WTC11 (cell line): ENCODE measurements around the gene CD164L2.

ENCODE experiments used
- CREB1 ChIP-seq: sonication (generic); formaldehyde crosslinking; IDR thresholded peaks from 2 replicates; pipeline ENCODE4 v1.8.0; 2023; ENCODE audit warnings: mild to moderate bottlenecking, missing genetic modification reagents
- IRF2 ChIP-seq: sonication (generic); formaldehyde crosslinking; IDR thresholded peaks from 2 replicates; pipeline ENCODE4 v1.8.0; 2022; ENCODE audit warnings: low read depth, missing genetic modification reagents, borderline replicate concordance
- KAT7 ChIP-seq: sonication (generic); formaldehyde crosslinking; IDR thresholded peaks from 2 replicates; pipeline ENCODE4 v1.8.1; 2023; ENCODE audit warnings: missing genetic modification reagents, mild to moderate bottlenecking, borderline replicate concordance
- NR1H2 ChIP-seq: sonication (generic); formaldehyde crosslinking; IDR thresholded peaks from 2 replicates; pipeline ENCODE4 v1.9.0; 2021; ENCODE audit warnings: mild to moderate bottlenecking, moderate library complexity, missing genetic modification reagents
- RELA ChIP-seq: sonication (generic); formaldehyde crosslinking; IDR thresholded peaks from 2 replicates; pipeline ENCODE4 v1.8.1; 2022; ENCODE audit warnings: missing genetic modification reagents, mild to moderate bottlenecking, borderline replicate concordance
- TP53 ChIP-seq: sonication (generic); formaldehyde crosslinking; IDR thresholded peaks from 2 replicates; pipeline ENCODE4 v1.8.1; 2023; ENCODE audit warnings: mild to moderate bottlenecking, missing genetic modification reagents
- USF2 ChIP-seq: sonication (generic); formaldehyde crosslinking; IDR thresholded peaks from 2 replicates; pipeline ENCODE4 v1.8.1; 2023; ENCODE audit warnings: mild to moderate bottlenecking, missing genetic modification reagents, moderate library complexity
- ZNF263 ChIP-seq: sonication (generic); formaldehyde crosslinking; IDR thresholded peaks from 2 replicates; pipeline ENCODE4 v1.8.1; 2022; ENCODE audit warnings: low read depth, mild to moderate bottlenecking, moderate library complexity, missing genetic modification reagents
- TF ChIP-seq, protein P1 (sequence below): fragments of 200-600 bp; IDR thresholded peaks from 2 replicates; pipeline ENCODE4 v1.8.0; 2022; ENCODE audit warnings: antibody characterized with exemption
- TF ChIP-seq, protein P2 (sequence below): sonication (generic); formaldehyde crosslinking; conservative IDR thresholded peaks from 2 replicates; pipeline ENCODE4 v1.8.1; 2023; ENCODE audit warnings: mild to moderate bottlenecking, low read depth, missing genetic modification reagents, moderate library complexity

DNA sequence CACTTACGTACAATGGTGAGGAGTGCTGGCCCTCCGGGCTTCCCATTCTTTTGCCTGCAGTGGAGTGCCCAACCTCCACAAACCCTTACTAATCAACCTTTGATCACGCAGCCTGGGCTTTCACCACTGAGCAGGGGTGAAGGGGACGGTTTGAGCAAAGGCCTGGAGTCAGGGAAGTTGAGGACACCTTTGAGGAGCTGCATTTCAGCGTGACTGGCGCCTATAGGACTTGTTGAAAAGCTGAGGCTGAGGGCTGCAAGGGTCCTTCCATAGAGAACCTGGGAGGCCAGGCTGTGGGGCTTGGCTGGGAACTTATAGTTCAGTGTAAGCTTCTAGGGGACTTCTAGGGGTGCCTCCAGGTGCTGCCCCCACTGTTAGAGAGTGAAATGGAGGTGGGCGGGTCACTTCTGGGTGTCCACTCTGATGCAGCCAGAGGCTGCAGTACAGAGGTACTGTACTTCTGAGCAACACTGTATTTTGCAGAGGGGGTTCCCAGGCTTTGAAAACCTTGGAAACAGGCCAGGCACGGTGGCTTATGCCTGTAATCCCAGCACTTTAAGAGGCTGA is 31.5 kb downstream of the CD164L2 start:
- TF ChIP-seq, protein P1, sequence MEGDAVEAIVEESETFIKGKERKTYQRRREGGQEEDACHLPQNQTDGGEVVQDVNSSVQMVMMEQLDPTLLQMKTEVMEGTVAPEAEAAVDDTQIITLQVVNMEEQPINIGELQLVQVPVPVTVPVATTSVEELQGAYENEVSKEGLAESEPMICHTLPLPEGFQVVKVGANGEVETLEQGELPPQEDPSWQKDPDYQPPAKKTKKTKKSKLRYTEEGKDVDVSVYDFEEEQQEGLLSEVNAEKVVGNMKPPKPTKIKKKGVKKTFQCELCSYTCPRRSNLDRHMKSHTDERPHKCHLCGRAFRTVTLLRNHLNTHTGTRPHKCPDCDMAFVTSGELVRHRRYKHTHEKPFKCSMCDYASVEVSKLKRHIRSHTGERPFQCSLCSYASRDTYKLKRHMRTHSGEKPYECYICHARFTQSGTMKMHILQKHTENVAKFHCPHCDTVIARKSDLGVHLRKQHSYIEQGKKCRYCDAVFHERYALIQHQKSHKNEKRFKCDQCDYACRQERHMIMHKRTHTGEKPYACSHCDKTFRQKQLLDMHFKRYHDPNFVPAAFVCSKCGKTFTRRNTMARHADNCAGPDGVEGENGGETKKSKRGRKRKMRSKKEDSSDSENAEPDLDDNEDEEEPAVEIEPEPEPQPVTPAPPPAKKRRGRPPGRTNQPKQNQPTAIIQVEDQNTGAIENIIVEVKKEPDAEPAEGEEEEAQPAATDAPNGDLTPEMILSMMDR, result no peak
- TF ChIP-seq CREB1 (CRISPR knock-in tag) (no peak), ZNF263 (CRISPR knock-in tag) (no peak), TP53 (CRISPR knock-in tag) (no peak), RELA (CRISPR knock-in tag) (no peak), IRF2 (CRISPR knock-in tag) (no peak), NR1H2 (CRISPR knock-in tag) (no peak), KAT7 (CRISPR knock-in tag) (no peak), USF2 (no peak)
- TF ChIP-seq, protein P2, sequence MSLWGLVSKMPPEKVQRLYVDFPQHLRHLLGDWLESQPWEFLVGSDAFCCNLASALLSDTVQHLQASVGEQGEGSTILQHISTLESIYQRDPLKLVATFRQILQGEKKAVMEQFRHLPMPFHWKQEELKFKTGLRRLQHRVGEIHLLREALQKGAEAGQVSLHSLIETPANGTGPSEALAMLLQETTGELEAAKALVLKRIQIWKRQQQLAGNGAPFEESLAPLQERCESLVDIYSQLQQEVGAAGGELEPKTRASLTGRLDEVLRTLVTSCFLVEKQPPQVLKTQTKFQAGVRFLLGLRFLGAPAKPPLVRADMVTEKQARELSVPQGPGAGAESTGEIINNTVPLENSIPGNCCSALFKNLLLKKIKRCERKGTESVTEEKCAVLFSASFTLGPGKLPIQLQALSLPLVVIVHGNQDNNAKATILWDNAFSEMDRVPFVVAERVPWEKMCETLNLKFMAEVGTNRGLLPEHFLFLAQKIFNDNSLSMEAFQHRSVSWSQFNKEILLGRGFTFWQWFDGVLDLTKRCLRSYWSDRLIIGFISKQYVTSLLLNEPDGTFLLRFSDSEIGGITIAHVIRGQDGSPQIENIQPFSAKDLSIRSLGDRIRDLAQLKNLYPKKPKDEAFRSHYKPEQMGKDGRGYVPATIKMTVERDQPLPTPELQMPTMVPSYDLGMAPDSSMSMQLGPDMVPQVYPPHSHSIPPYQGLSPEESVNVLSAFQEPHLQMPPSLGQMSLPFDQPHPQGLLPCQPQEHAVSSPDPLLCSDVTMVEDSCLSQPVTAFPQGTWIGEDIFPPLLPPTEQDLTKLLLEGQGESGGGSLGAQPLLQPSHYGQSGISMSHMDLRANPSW (CRISPR knock-in tag), result no peak
